H9 (cell line): ENCODE measurements around the gene NR3C2. TPM values are rescaled to one million over a fixed set of nuclear protein-coding genes. Genes with fewer than 3 reads are reported as not detected.

Experiments used
- DNase-seq: peaks from one replicate; pipeline ENCODE4 v3.0.0-alpha.2; 2017
- H2AFZ ChIP-seq: one replicate; pipeline ENCODE4 v1.6.1; 2013; ENCODE audit warnings: mild to moderate bottlenecking, low read length, control low read depth, moderate library complexity
- H2AK5ac ChIP-seq: 2 replicates; pipeline ENCODE4 v1.6.1; 2013; ENCODE audit warnings: low read length, control low read depth, mixed read lengths; ENCODE audit not compliant: insufficient read length
- H2BK120ac ChIP-seq: one replicate; pipeline ENCODE4 v1.6.1; 2013; ENCODE audit warnings: low read depth, mild to moderate bottlenecking, low read length, control low read depth, inconsistent platforms; ENCODE audit not compliant: poor library complexity, severe bottlenecking
- H2BK12ac ChIP-seq: 2 replicates; pipeline ENCODE4 v1.6.1; 2013; ENCODE audit warnings: low read length, control low read depth, mixed read lengths, low read depth; ENCODE audit not compliant: insufficient read length
- H2BK15ac ChIP-seq: 2 replicates; pipeline ENCODE4 v1.6.1; 2013; ENCODE audit warnings: low read depth, low read length, control low read depth
- H2BK20ac ChIP-seq: one replicate; pipeline ENCODE4 v1.6.1; 2013; ENCODE audit warnings: low read depth, mild to moderate bottlenecking, low read length, control low read depth, inconsistent platforms; ENCODE audit not compliant: poor library complexity, severe bottlenecking
- H2BK5ac ChIP-seq: 2 replicates; pipeline ENCODE4 v1.6.1; 2013; ENCODE audit warnings: low read length, control low read depth, mixed read lengths; ENCODE audit not compliant: insufficient read length
- H3K14ac ChIP-seq: 2 replicates; pipeline ENCODE4 v1.6.1; 2013; ENCODE audit warnings: low read length, control low read depth; ENCODE audit not compliant: insufficient read depth
- H3K18ac ChIP-seq: 2 replicates; pipeline ENCODE4 v1.6.1; 2013; ENCODE audit warnings: low read depth, mild to moderate bottlenecking, mixed read lengths, low read length, control low read depth; ENCODE audit not compliant: insufficient read length
- H3K23ac ChIP-seq: 2 replicates; pipeline ENCODE4 v1.6.1; 2013; ENCODE audit warnings: low read length, control low read depth, mixed read lengths, low read depth; ENCODE audit not compliant: insufficient read length
- H3K23me2 ChIP-seq: 2 replicates; pipeline ENCODE4 v1.6.1; 2013; ENCODE audit warnings: low read depth, mild to moderate bottlenecking, mixed read lengths, low read length, control low read depth; ENCODE audit not compliant: insufficient read length, poor library complexity, severe bottlenecking
- H3K27ac ChIP-seq: 2 replicates; pipeline ENCODE4 v1.5.1; 2013; ENCODE audit warnings: low read length, control low read depth, mixed read lengths, low read depth; ENCODE audit not compliant: insufficient read length
- H3K27me3 ChIP-seq: 2 replicates; pipeline ENCODE4 v1.6.1; 2013; ENCODE audit warnings: low read length, control low read depth, inconsistent platforms; ENCODE audit not compliant: insufficient read depth
- H3K4ac ChIP-seq: 2 replicates; pipeline ENCODE4 v1.6.1; 2013; ENCODE audit warnings: low read depth, mild to moderate bottlenecking, control low read depth, inconsistent platforms, low read length, moderate library complexity
- H3K4me1 ChIP-seq: 2 replicates; pipeline ENCODE4 v1.6.1; 2013; ENCODE audit warnings: low read length, control low read depth, inconsistent platforms; ENCODE audit not compliant: insufficient read depth
- H3K4me2 ChIP-seq: 2 replicates; pipeline ENCODE4 v1.6.1; 2013; ENCODE audit warnings: low read length, control low read depth, mixed read lengths; ENCODE audit not compliant: insufficient read length, insufficient read depth
- H3K56ac ChIP-seq: 2 replicates; pipeline ENCODE4 v1.6.1; 2013; ENCODE audit warnings: low read depth, mild to moderate bottlenecking, mixed read lengths, low read length, control low read depth; ENCODE audit not compliant: insufficient read length
- H3K79me1 ChIP-seq: 2 replicates; pipeline ENCODE4 v1.6.1; 2013; ENCODE audit warnings: low read depth, mild to moderate bottlenecking, moderate library complexity, low read length, control low read depth, inconsistent platforms; ENCODE audit not compliant: insufficient read depth, poor library complexity, severe bottlenecking
- H3K79me2 ChIP-seq: 2 replicates; pipeline ENCODE4 v1.6.1; 2013; ENCODE audit warnings: low read length, control low read depth, inconsistent platforms; ENCODE audit not compliant: insufficient read depth
- H3K9ac ChIP-seq: 2 replicates; pipeline ENCODE4 v1.6.1; 2013; ENCODE audit warnings: low read length, control low read depth, mixed read lengths; ENCODE audit not compliant: insufficient read length; ENCODE audit errors: extremely low read depth
- H3K9me3 ChIP-seq: one replicate; pipeline ENCODE4 v1.6.1; 2013; ENCODE audit warnings: low read depth, low read length, inconsistent platforms; ENCODE audit not compliant: control insufficient read depth
- H3T11ph ChIP-seq: one replicate; pipeline ENCODE4 v1.6.1; 2013; ENCODE audit warnings: mild to moderate bottlenecking, low read length, control low read depth, inconsistent platforms
- H4K20me1 ChIP-seq: one replicate; pipeline ENCODE4 v1.6.1; 2013; ENCODE audit not compliant: control insufficient read depth, insufficient read length, insufficient read depth
- H4K5ac ChIP-seq: 2 replicates; pipeline ENCODE4 v1.6.1; 2013; ENCODE audit warnings: low read depth, mild to moderate bottlenecking, mixed read lengths, low read length, control low read depth; ENCODE audit not compliant: insufficient read length
- H4K8ac ChIP-seq: replicated peaks from 2 replicates; pipeline ENCODE4 v1.6.1; 2013; ENCODE audit warnings: low read length, control low read depth, mixed read lengths, low read depth; ENCODE audit not compliant: insufficient read length
- H4K91ac ChIP-seq: 2 replicates; pipeline ENCODE4 v1.6.1; 2013; ENCODE audit warnings: low read depth, mild to moderate bottlenecking, moderate library complexity, mixed read lengths, low read length, control low read depth; ENCODE audit not compliant: insufficient read length
- H3K27ac Mint-ChIP-seq, 3 experiments: 2 replicates in 2 of 3; 3 replicates in 1 of 3; pipeline ENCODE4 v1.8.0; 2020 to 2021; ENCODE audit warnings: mixed read lengths in 3 of 3, mild to moderate bottlenecking in 1 of 3, moderate library complexity in 1 of 3
- H3K27me3 Mint-ChIP-seq: 2 replicates; pipeline ENCODE4 v1.8.0; 2021; ENCODE audit warnings: low read depth, mild to moderate bottlenecking, moderate library complexity, mixed read lengths
- H3K36me3 Mint-ChIP-seq, 3 experiments: 2 replicates in 2 of 3; 3 replicates in 1 of 3; pipeline ENCODE4 v1.8.0; 2020 to 2021; ENCODE audit warnings: low read depth in 3 of 3, mixed read lengths in 3 of 3; ENCODE audit not compliant: insufficient read depth in 1 of 3
- H3K4me1 Mint-ChIP-seq, 2 experiments: 2 replicates each; pipeline ENCODE4 v1.8.0; 2020; ENCODE audit warnings: mixed read lengths in 2 of 2
- H3K4me3 Mint-ChIP-seq, 2 experiments: 2 replicates in 1 of 2; 3 replicates in 1 of 2; pipeline ENCODE4 v1.8.0; 2020 to 2021; ENCODE audit warnings: mild to moderate bottlenecking in 2 of 2, mixed read lengths in 2 of 2, moderate library complexity in 1 of 2
- H3K9me3 Mint-ChIP-seq, 2 experiments: 2 replicates in 1 of 2; 3 replicates in 1 of 2; pipeline ENCODE4 v1.8.0; 2020; ENCODE audit warnings: mild to moderate bottlenecking in 2 of 2, mixed read lengths in 2 of 2, moderate library complexity in 1 of 2
- CTCF ChIP-seq: fragments of 200-600 bp; sonication (generic); conservative IDR thresholded peaks from 3 replicates; pipeline ENCODE4 v1.8.0; 2021; ENCODE audit warnings: antibody characterized with exemption, mild to moderate bottlenecking
- WGBS: extraction: QIAGEN DNeasy Blood & Tissue Kit; methylation state at CpG from one replicate; pipeline ENCODE4 v1.1.7; 2013; ENCODE audit warnings: missing lambda C conversion rate, low lambda C conversion rate, mixed read lengths; ENCODE audit not compliant: insufficient read length; ENCODE audit errors: extremely low coverage; 5-methylcytosine and 5-hydroxymethylcytosine counted together
- total RNA-seq: library from RNA; stranded (reverse); gene quantifications from 2 replicates; pipeline ENCODE4 v1.2.1, GENCODE V29; 2021

The NR3C2 gene
- total RNA-seq, 1 experiment from 2014 or later = 1.4 TPM

DNA sequence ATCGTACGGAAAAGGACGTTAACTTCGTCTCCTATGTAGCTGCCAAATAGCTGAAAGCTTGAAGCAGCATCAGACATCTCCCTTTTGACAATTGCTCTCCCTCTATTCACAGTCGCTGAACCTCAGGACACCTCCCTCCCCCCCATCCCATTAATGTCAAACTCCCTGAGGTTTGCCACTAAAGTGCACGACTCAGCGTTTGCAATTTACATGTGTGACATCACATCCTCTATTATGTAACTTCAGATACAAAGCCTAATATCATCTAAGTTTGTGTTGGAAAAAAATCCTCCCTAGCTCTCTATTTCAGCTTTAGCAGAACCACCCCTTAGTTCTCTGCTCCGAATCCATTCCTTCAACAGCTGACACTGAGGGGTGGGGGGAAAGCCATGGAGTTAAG, 5.5 kb upstream of the NR3C2 start:
- no peak overlapping the region for H3K9ac ChIP-seq
- H2BK20ac ChIP-seq = no peak overlapping the region
- no peak overlapping the region for H2BK15ac ChIP-seq
- peaks cover 21% of the 10 kb centered on the region for H3K23me2 ChIP-seq
- no peaks in the 10 kb centered on the region for H3K79me1 ChIP-seq
- peaks cover 2% of the 10 kb centered on the region; the same call in 1 of the 2 replicates for H3K4me1 ChIP-seq
- no peak overlapping the region for H3K4me2 ChIP-seq
- peaks cover 10% of the 10 kb centered on the region; the same call in 1 of the 2 replicates for H3K27me3 ChIP-seq
- peaks cover 48% of the 10 kb centered on the region for H3K27me3 Mint-ChIP-seq
- peaks cover 6 to 10% of the 10 kb centered on the region in 2 experiments for H3K4me1 Mint-ChIP-seq
- no peak overlapping the region for H3K18ac ChIP-seq
- H2BK5ac ChIP-seq = no peak overlapping the region
- H3K79me2 ChIP-seq = no peaks in the 10 kb centered on the region
- H2BK120ac ChIP-seq = no peak overlapping the region
- no peaks in the 10 kb centered on the region for H4K20me1 ChIP-seq
- WGBS = no CpG with 5 or more reads among the region's 8 CpGs
- no peak overlapping the region for H3K27ac ChIP-seq
- H2BK12ac ChIP-seq = no peak overlapping the region
- H3K36me3 Mint-ChIP-seq = no peaks in the 10 kb centered on the region; a peak in 1 of 7 replicates
- H3K9me3 Mint-ChIP-seq = no peaks in the 10 kb centered on the region; a peak in 2 of 5 replicates
- H3K23ac ChIP-seq = no peak overlapping the region
- no peak overlapping the region for H4K91ac ChIP-seq
- no peak overlapping the region for H2AFZ ChIP-seq
- no peak overlapping the region for H3K4me3 Mint-ChIP-seq
- H3K14ac ChIP-seq = no peak overlapping the region
- no peaks in the 10 kb centered on the region for H3K9me3 ChIP-seq
- H2AK5ac ChIP-seq = no peak overlapping the region
- H4K5ac ChIP-seq = no peak overlapping the region
- H3K27ac Mint-ChIP-seq = no peak overlapping the region
- no peak overlapping the region for H3K56ac ChIP-seq
- TF ChIP-seq CTCF = no peak
- no peak overlapping the region for H3K4ac ChIP-seq
- no peak overlapping the region for H4K8ac ChIP-seq
- no peak for DNase-seq
- no peak overlapping the region for H3T11ph ChIP-seq
